WERI-Rb-1 (cell line): ENCODE measurements around the gene TRIM59.

Experiments
- DNase-seq: peaks from one replicate; pipeline ENCODE4 v3.0.0-alpha.2; 2020
- H3K27ac ChIP-seq: fragments of 250-450 bp; sonication (Bioruptor Pico); 2 replicates; pipeline ENCODE4 v1.5.1; 2020; ENCODE audit warnings: mild to moderate bottlenecking, moderate library complexity
- H3K27me3 ChIP-seq: fragments of 250-450 bp; sonication (Bioruptor Pico); 2 replicates; pipeline ENCODE4 v1.5.1; 2021; ENCODE audit warnings: mild to moderate bottlenecking, low read depth, moderate library complexity; ENCODE audit not compliant: insufficient read depth, severe bottlenecking
- H3K36me3 ChIP-seq: fragments of 250-450 bp; sonication (Bioruptor Pico); 2 replicates; pipeline ENCODE4 v1.5.1; 2020; ENCODE audit warnings: mild to moderate bottlenecking, moderate library complexity
- H3K4me3 ChIP-seq: 2 replicates; pipeline ENCODE4 v1.5.1; 2011; ENCODE audit warnings: low read depth, mild to moderate bottlenecking, control low read depth, low read length
- H3K9me3 ChIP-seq: fragments of 250-450 bp; sonication (Bioruptor Pico); 2 replicates; pipeline ENCODE4 v1.5.1; 2021; ENCODE audit warnings: mild to moderate bottlenecking, moderate library complexity; ENCODE audit not compliant: severe bottlenecking
- CTCF ChIP-seq: IDR thresholded peaks from 2 replicates; pipeline ENCODE4 v1.5.1; 2011; ENCODE audit warnings: low read depth, mild to moderate bottlenecking, control low read depth, inconsistent platforms, low read length

Gene TRIM59

GRCh38 chr3:160470181-160470580 lies 20.6 kb upstream of the TRIM59 start:
- Histone ChIP-seq H3K27me3 (no peaks in the 10 kb centered on the region), H3K36me3 (no peaks in the 10 kb centered on the region), H3K4me3 (no peak overlapping the region), H3K27ac (no peak overlapping the region), H3K9me3 (peaks cover 20% of the 10 kb centered on the region)
- DNase-seq: no peak
- no peak for TF ChIP-seq CTCF

- Histone ChIP-seq H3K4me3 (no peak overlapping the region), H3K9me3 (peaks cover 11% of the 10 kb centered on the region), H3K27ac (no peak overlapping the region), H3K27me3 (no peaks in the 10 kb centered on the region), H3K36me3 (no peaks in the 10 kb centered on the region)
- DNase-seq: no peak
- no peak for TF ChIP-seq CTCF
Observed at GRCh38 chr3:160464971-160465370, 15.4 kb upstream of the TRIM59 start.

- DNase-seq: no peak
- no peak for TF ChIP-seq CTCF
- Histone ChIP-seq H3K9me3 (peaks cover 13% of the 10 kb centered on the region), H3K4me3 (no peak overlapping the region), H3K36me3 (no peaks in the 10 kb centered on the region), H3K27ac (no peak overlapping the region), H3K27me3 (no peaks in the 10 kb centered on the region)
Observed at GRCh38 chr3:160464321-160464720, 14.7 kb upstream of the TRIM59 start.

- DNase-seq: no peak
- peaks cover 18% of the 10 kb centered on the region for H3K9me3 ChIP-seq
- H3K27ac ChIP-seq: no peak overlapping the region
- TF ChIP-seq CTCF: no peak
- H3K36me3 ChIP-seq: no peaks in the 10 kb centered on the region
- H3K4me3 ChIP-seq: no peak overlapping the region
- H3K27me3 ChIP-seq: no peaks in the 10 kb centered on the region
Observed at GRCh38 chr3:160460033-160460432, 10.4 kb upstream of the TRIM59 start.

GRCh38 chr3:160459450-160459970 lies 9.9 kb upstream of the TRIM59 start:
- Histone ChIP-seq H3K27me3 (no peaks in the 10 kb centered on the region), H3K9me3 (peaks cover 18% of the 10 kb centered on the region), H3K4me3 (no peak overlapping the region), H3K36me3 (no peaks in the 10 kb centered on the region), H3K27ac (no peak overlapping the region)
- DNase-seq: no peak
- no peak for TF ChIP-seq CTCF

- Histone ChIP-seq H3K27me3 (no peaks in the 10 kb centered on the region), H3K9me3 (peaks cover 18% of the 10 kb centered on the region), H3K4me3 (no peak overlapping the region; the same call in 1 of the 2 replicates), H3K36me3 (no peaks in the 10 kb centered on the region), H3K27ac (peak overlapping the region; percentile 70)
- DNase-seq: peak; percentile 60
- TF ChIP-seq CTCF: no peak
Observed at GRCh38 chr3:160458151-160458550, 8.6 kb upstream of the TRIM59 start.
